Measurements from ENCODE around the gene CILP2.

DNA sequence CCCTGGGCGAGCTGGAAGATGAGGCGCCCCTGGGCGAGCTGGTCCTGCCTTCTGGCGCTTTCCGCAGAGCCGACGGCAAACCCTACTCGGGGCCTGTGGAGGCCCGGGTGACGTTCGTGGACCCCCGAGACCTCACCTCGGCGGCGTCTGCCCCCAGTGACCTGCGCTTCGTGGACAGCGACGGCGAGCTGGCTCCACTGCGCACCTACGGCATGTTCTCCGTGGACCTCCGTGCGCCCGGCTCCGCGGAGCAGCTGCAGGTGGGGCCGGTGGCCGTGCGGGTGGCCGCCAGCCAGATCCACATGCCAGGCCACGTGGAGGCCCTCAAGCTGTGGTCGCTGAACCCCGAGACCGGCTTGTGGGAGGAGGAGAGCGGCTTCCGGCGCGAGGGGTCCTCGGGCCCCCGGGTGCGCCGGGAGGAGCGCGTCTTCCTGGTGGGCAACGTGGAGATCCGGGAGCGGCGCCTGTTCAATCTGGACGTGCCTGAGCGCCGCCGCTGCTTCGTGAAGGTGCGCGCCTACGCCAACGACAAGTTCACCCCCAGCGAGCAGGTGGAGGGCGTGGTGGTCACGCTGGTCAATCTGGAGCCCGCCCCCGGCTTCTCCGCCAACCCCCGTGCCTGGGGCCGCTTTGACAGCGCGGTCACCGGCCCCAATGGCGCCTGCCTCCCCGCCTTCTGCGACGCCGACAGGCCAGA lies 6.3 kb downstream of the CILP2 start:
- no peak for TF ChIP-seq GATA3 (IDR thresholded peaks at IDR 0.05; ENCODE audit: low read depth, low read length)
- no peak for TF ChIP-seq GATA2 (IDR thresholded peaks at IDR 0.05; ENCODE audit: low read depth, low read length)
